Measurements from ENCODE around the gene EYS. TPM values are rescaled to one million over a fixed set of nuclear protein-coding genes. Genes with fewer than 3 reads are reported as not detected.

Gene EYS
- total and polyA plus RNA-seq, 2 of the 13 experiments (the other 11 are each of a cell fraction or from before 2014, with no cell fraction given), result 0.04 to 0.07 TPM

GRCh38 chr6:64100702-64101303 lies 1606.2 kb downstream of the EYS start:
- ChIA-PET POLR2A (no interaction called here), CTCF (ENCODE audit: low intra/inter-chr PET ratio, low total read pairs) (no interaction called here)
- DNase-seq (ENCODE audit: low spot score) (no peak), FAIRE-seq (no peak), ATAC-seq (no peak)
- WGBS (ENCODE audit: low lambda C conversion rate), result 2% methylated on average over 2 of the region's 2 CpGs
- H3K79me2 ChIP-seq (ENCODE audit: insufficient read depth, low read length), result no peaks in the 10 kb centered on the region
- H3K36me3 ChIP-seq (replicated peaks in 1 of 2; ENCODE audit: control insufficient read depth in 1 of 2, insufficient read depth in 2 of 2, low read length in 2 of 2), result no peaks in the 10 kb centered on the region
- H3K4me3 ChIP-seq (replicated peaks in 1 of 3; ENCODE audit: insufficient read depth in 1 of 3, low read depth in 2 of 3, low read length in 3 of 3), result no peak overlapping the region
- no peaks in the 10 kb centered on the region for H3K27me3 ChIP-seq (ENCODE audit: control insufficient read depth in 1 of 2, insufficient read depth in 2 of 2, low read length in 2 of 2)
- no peaks in the 10 kb centered on the region for H3K4me1 ChIP-seq (ENCODE audit: insufficient read depth, low read length)
- in situ Hi-C loops (cut with HindIII; ENCODE audit: extremely low pct_ligation_motif_present, low pct_unique_long_range_greater_than_20kb) (no loop called here), intact Hi-C loops (cut with micrococcal nuclease; ENCODE audit: unreplicated experiment) (no loop called here)
- no peak overlapping the region for H2AFZ ChIP-seq (ENCODE audit: low read length)
- no peaks in the 10 kb centered on the region for H3K9me3 ChIP-seq (ENCODE audit: low read length)
- H3K9ac ChIP-seq (ENCODE audit: insufficient read depth, low read depth, low read length), result no peak overlapping the region
- H3K4me2 ChIP-seq (ENCODE audit: low read depth, low read length), result no peak overlapping the region
- BruUV-seq (replicated peaks), result no TSS peak
- H4K20me1 ChIP-seq (ENCODE audit: insufficient read depth, low read length), result no peaks in the 10 kb centered on the region
- H3K27ac ChIP-seq (ENCODE audit: extremely low read length, insufficient read depth, low read length), result no peak overlapping the region
- TF ChIP-seq ZNF574 (CRISPR knock-in tag; IDR thresholded peaks at IDR 0.05) (no peak), ZNF737 (CRISPR knock-in tag; IDR thresholded peaks at IDR 0.05; ENCODE audit: borderline replicate concordance) (no peak), CSRNP2 (CRISPR knock-in tag; conservative IDR thresholded peaks at IDR 0.05; ENCODE audit: low read depth) (no peak), DDIT3 (CRISPR knock-in tag; IDR thresholded peaks at IDR 0.05) (no peak)

Data from HepG2 (cell line).